ENCODE measurements around the gene SPRY4. TPM values are rescaled to one million over a fixed set of nuclear protein-coding genes. Genes with fewer than 3 reads are reported as not detected.

The SPRY4 gene
- total RNA-seq, 1 experiment from 2014 or later: 41.9 TPM

- BruUV-seq (replicated peaks): no TSS peak
- ChIA-PET CTCF (interaction anchor here (0.7 kb wide), 1 partner anchor 219 kb away, joined by 3 read pairs; no protein-coding TSS in a partner anchor), POLR2A (no interaction called here)
- no peaks in the 10 kb centered on the region for H3K27me3 Mint-ChIP-seq (ENCODE audit: insufficient read depth, unreplicated experiment)
- no peak for DNase-seq (ENCODE audit: unreplicated experiment)
- no peaks in the 10 kb centered on the region for H3K36me3 Mint-ChIP-seq (ENCODE audit: insufficient read depth, unreplicated experiment)
- H3K9me3 Mint-ChIP-seq (ENCODE audit: unreplicated experiment): no peaks in the 10 kb centered on the region
- TF ChIP-seq, protein P1, sequence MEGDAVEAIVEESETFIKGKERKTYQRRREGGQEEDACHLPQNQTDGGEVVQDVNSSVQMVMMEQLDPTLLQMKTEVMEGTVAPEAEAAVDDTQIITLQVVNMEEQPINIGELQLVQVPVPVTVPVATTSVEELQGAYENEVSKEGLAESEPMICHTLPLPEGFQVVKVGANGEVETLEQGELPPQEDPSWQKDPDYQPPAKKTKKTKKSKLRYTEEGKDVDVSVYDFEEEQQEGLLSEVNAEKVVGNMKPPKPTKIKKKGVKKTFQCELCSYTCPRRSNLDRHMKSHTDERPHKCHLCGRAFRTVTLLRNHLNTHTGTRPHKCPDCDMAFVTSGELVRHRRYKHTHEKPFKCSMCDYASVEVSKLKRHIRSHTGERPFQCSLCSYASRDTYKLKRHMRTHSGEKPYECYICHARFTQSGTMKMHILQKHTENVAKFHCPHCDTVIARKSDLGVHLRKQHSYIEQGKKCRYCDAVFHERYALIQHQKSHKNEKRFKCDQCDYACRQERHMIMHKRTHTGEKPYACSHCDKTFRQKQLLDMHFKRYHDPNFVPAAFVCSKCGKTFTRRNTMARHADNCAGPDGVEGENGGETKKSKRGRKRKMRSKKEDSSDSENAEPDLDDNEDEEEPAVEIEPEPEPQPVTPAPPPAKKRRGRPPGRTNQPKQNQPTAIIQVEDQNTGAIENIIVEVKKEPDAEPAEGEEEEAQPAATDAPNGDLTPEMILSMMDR (IDR thresholded peaks at IDR 0.05; ENCODE audit: unreplicated experiment): no peak
- no peak overlapping the region for H3K27ac Mint-ChIP-seq (ENCODE audit: low read depth, unreplicated experiment)
- intact Hi-C loops (cut with micrococcal nuclease): no loop called here
- no peak overlapping the region for H3K4me3 Mint-ChIP-seq (ENCODE audit: unreplicated experiment)
- H3K4me1 Mint-ChIP-seq (ENCODE audit: insufficient read depth, unreplicated experiment): peaks cover 20% of the 10 kb centered on the region
Measured at GRCh38 chr5:142330444-142330843, 5.6 kb upstream of the SPRY4 start.

- Mint-ChIP-seq H3K4me3 (ENCODE audit: unreplicated experiment) (no peak overlapping the region), H3K9me3 (ENCODE audit: unreplicated experiment) (no peaks in the 10 kb centered on the region), H3K27ac (ENCODE audit: low read depth, unreplicated experiment) (no peak overlapping the region), H3K4me1 (ENCODE audit: insufficient read depth, unreplicated experiment) (peaks cover 20% of the 10 kb centered on the region), H3K36me3 (ENCODE audit: insufficient read depth, unreplicated experiment) (no peaks in the 10 kb centered on the region), H3K27me3 (ENCODE audit: insufficient read depth, unreplicated experiment) (no peaks in the 10 kb centered on the region)
- no TSS peak for BruUV-seq (replicated peaks)
- intact Hi-C loops (cut with micrococcal nuclease): no loop called here
- ChIA-PET CTCF (interaction anchor here (0.6 to 0.7 kb wide), 3 partner anchors 212 to 526 kb away, joined by 3 to 4 read pairs (median 3); no protein-coding TSS in a partner anchor), POLR2A (no interaction called here)
- TF ChIP-seq, protein P1 (IDR thresholded peaks at IDR 0.05; ENCODE audit: unreplicated experiment): no peak
- DNase-seq (ENCODE audit: unreplicated experiment): no peak
Measured at GRCh38 chr5:142330026-142330425, 5.2 kb upstream of the SPRY4 start.

DNA sequence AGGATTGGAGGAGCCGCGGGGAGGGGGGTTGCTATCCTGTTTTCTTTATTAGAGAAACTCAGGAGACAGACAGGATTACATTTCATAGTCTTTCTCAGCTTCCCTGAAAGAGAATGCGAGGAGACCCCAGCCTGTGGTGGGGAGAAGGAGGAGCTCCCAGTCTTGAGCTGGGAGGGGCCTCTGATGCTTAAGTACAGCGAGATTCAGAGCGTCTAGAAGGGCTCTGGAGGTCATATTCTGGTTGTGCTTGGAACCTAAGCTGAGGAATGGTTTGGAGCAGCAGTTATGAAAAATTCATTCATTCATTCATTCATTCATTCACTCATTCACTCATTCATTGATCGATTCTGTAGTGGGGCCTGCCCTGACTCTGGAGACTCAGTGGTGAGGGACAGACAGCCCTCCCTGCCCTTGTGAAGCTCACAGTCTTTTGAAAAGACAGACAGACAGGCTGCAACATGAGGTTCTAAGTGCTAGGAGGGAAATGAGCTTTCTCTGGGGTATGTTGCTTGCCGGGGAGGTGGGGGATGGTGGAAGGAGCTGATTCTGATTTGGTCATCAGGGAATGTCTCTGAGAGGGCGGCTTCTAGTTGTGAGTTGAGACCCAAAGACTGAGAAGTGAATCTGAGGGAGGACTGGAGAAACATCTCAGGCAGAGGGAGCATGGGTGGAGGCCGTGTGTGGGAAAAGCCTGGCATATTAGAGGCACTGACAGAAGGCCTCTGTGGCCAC lies 2.5 kb upstream of the SPRY4 start:
- H3K4me3 Mint-ChIP-seq (ENCODE audit: unreplicated experiment): peak overlapping the region; percentile 76
- intact Hi-C loops (cut with micrococcal nuclease): loop anchor here (5.0 kb wide), 1 partner anchor 110 kb away; no protein-coding TSS in a partner anchor
- ChIA-PET CTCF (interaction anchor here (0.5 to 2.8 kb wide), 8 partner anchors 11 to 413 kb away, joined by 3 to 14 read pairs (median 3); no protein-coding TSS in a partner anchor), POLR2A (interaction anchor here (0.5 to 9.2 kb wide), 11 partner anchors 7 to 309 kb away, joined by 3 to 150 read pairs (median 3); no protein-coding TSS in a partner anchor)
- no peaks in the 10 kb centered on the region for H3K27me3 Mint-ChIP-seq (ENCODE audit: insufficient read depth, unreplicated experiment)
- no peaks in the 10 kb centered on the region for H3K36me3 Mint-ChIP-seq (ENCODE audit: insufficient read depth, unreplicated experiment)
- BruUV-seq (replicated peaks): no TSS peak
- H3K4me1 Mint-ChIP-seq (ENCODE audit: insufficient read depth, unreplicated experiment): peaks cover 37% of the 10 kb centered on the region
- no peaks in the 10 kb centered on the region for H3K9me3 Mint-ChIP-seq (ENCODE audit: unreplicated experiment)
- H3K27ac Mint-ChIP-seq (ENCODE audit: low read depth, unreplicated experiment): peak overlapping the region; percentile 77
- peak; percentile 65 for DNase-seq (ENCODE audit: unreplicated experiment)
- TF ChIP-seq, protein P1 (IDR thresholded peaks at IDR 0.05; ENCODE audit: unreplicated experiment): no peak

- no peaks in the 10 kb centered on the region for H3K36me3 Mint-ChIP-seq (ENCODE audit: insufficient read depth, unreplicated experiment)
- intact Hi-C loops (cut with micrococcal nuclease): loop anchor here (5.0 kb wide), 1 partner anchor 109 kb away; no protein-coding TSS in a partner anchor
- ChIA-PET CTCF (interaction anchor here (0.6 to 2.8 kb wide), 7 partner anchors 11 to 657 kb away, joined by 3 to 14 read pairs (median 3); no protein-coding TSS in a partner anchor), POLR2A (interaction anchor here (1.0 to 9.2 kb wide), 5 partner anchors 9 to 39 kb away, joined by 3 to 150 read pairs (median 4); no protein-coding TSS in a partner anchor)
- TSS peak; percentile 79 for BruUV-seq (replicated peaks)
- H3K4me1 Mint-ChIP-seq (ENCODE audit: insufficient read depth, unreplicated experiment): peaks cover 41% of the 10 kb centered on the region
- no peaks in the 10 kb centered on the region for H3K27me3 Mint-ChIP-seq (ENCODE audit: insufficient read depth, unreplicated experiment)
- no peak for DNase-seq (ENCODE audit: unreplicated experiment)
- TF ChIP-seq, protein P1 (IDR thresholded peaks at IDR 0.05; ENCODE audit: unreplicated experiment): no peak
- peak overlapping the region; percentile 77 for H3K27ac Mint-ChIP-seq (ENCODE audit: low read depth, unreplicated experiment)
- H3K4me3 Mint-ChIP-seq (ENCODE audit: unreplicated experiment): peak overlapping the region; percentile 76
- H3K9me3 Mint-ChIP-seq (ENCODE audit: unreplicated experiment): no peaks in the 10 kb centered on the region
Measured at GRCh38 chr5:142326480-142326938, 1.7 kb upstream of the SPRY4 start.
